GM19099 (cell line): ENCODE data around the gene DNAI2.

Experiments used
- POLR2A ChIP-seq: IDR thresholded peaks from 3 replicates; pipeline ENCODE4 v1.6.1; 2011; ENCODE audit warnings: low read depth; ENCODE audit not compliant: insufficient read length; ENCODE audit errors: extremely low read depth

Gene DNAI2

DNA sequence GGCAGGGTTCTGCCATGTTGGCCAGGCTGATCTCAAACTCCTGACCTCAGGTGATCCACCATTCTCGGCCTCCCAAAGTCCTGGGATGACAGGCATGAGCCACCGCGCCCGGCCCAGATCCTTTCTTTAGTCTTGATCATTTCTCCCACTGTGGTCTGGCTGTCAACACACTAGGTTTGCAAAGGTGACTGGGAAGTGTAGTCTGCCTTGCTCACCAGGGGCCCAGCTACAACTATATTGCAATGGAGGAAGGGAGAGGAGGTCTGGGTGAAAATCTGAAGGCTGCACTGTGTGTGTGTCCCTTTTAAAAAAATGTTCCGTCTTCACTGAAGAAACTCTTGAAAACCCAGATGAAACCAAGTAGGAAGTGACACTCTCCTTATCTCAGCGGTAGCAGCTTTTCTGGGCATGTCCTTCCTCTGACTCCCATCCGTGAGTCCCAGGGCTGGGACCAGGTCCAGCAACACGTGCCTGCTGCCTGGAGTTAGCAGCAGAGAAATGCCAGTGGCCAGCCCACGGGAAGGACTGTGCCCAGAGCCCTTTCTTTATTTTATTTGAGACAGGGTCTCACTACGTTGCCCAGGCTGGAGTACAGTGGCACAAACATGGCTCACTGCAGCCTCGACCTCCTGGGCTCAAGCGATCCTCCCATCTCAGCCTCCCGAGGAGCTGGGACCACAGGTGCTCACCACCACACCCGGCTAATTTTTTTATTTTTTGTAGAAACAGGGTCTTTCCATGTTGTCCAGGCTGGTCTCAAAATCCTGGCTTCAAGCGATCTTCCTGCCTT, 34.1 kb downstream of the DNAI2 start:
- TF ChIP-seq POLR2A = no peak

DNA sequence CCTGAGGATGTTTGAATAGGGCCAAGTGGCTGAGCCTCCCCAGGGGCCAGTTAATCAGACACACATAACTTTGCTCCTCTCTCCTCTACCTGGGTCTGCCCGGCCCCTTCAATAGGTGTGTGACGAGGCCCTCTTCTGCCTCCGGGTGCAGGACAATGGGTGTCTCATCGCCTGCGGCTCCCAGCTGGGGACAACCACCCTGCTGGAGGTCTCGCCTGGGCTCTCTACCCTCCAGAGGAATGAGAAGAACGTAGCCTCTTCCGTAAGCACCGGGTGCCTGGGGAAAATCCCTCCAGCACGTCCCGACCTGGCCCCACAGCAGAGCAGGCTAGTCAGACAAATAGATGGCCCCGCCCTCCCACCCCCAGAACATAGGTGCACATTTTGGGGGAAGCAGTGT, 35.9 kb downstream of the DNAI2 start:
- no peak for TF ChIP-seq POLR2A

DNA sequence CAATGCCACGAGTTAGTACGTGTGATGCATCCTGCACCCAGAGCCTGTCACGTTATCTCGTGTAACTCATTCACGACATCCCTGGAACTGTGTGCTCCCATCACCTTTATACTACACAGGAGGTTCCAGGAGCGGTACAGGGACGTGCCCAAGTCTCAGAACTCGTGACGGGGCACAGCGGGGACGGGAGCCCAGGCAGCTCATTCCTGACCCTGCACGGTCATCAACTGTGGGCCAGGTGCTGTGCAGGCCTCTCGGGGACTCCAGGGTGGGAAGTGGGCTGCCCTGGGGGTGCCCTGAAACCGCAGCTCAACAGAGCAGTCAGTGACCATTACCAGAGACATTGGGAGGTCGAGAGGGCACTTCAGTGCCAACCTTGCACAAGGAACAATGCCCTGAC, 40.8 kb downstream of the DNAI2 start:
- no peak for TF ChIP-seq POLR2A

DNA sequence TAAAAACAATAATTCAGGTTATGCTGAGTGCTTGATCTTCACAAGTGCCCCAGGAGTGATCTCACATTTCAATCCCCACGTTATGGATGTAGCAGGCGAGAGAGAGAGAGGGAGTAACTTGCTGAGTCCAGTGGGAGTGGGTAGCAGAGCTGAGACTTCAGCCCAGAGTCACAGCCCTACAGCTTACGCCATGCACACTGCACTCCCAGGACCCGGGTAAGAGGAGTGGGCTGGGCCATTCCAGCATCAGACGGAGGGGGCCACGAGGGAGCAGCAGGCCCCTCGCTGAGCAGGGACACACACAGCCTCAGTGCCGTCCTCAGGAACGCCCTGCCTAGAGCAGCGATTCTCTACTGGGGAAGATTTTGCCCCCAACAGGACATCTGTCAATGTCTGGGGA, 42.2 kb downstream of the DNAI2 start:
- TF ChIP-seq POLR2A = no peak

DNA sequence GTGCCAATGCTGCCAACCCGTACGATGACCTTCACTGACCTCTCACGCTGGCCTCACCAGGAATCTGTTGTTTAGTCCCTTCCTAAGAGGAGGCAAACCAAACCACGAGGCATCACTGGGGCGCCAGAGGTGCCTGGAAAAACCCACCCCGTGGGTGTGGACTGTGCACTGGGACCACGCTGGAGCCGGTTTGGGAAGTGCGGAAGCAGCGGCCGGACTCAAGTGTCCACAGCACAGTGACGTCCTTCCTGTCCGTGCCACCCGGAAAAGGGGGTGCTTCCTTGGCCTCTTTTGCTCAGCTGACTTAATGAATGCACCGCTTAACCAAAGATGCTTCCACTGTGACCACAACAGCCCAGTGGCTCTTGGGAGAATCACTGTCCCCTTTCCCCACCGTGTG, 43.0 kb downstream of the DNAI2 start:
- TF ChIP-seq POLR2A = no peak

DNA sequence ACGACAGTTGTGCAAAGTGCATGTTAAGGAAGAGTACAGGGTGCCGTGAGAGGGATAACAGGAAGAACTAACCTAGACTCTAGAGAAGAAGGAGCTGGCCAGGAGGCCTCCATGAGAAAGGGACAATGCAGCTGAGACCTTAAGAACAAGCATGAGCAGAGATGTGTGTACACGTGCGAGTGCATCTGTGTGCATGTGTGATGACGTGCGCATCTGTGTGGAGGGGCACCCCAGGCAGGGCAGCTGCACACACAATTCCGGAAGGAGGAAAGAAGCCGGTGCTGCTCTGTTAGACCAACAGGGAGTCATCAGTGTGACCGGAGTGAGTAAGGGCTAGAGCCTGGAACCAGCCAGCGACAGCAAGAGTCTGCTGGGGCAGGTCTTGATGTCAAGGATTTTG, 44.4 kb downstream of the DNAI2 start:
- TF ChIP-seq POLR2A = no peak

DNA sequence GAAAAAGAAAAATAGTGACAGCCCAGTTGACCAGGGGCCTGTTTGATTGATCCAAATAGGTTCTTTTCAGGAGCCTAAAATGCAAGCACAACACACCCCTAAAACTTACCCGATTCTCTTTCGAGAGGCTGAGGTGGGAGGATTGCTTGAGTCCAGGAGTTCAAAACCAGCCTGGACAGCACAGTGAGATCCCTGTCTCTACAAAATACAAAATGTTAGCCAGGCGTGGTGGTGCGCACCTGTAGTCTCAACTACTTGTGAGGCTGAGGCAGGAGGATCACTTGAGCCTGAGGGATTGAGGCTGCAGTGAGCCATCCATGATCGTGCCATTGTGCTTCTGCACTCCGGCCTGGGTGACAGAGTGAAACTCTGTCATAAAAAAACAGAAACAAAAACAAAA, 50.5 kb downstream of the DNAI2 start:
- no peak for TF ChIP-seq POLR2A

DNA sequence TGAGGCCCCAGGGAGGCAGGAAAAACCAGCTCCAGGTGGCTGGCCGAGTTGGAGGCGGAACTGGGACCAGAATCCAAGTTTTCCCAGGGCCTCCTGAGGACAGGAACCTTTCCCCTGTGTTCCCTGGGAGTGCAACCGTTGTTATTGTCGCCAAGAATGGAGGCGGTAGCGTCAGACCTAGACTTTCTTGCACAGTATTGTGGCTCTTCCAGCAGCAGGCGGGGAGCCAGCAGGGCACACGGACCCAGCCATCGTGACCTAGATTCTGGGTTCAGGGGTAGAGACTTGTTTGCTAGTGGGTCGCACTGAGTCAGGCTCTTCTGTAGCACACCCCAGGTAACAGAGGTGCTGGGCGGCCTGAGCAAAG, 51.3 kb downstream of the DNAI2 start:
- no peak for TF ChIP-seq POLR2A

DNA sequence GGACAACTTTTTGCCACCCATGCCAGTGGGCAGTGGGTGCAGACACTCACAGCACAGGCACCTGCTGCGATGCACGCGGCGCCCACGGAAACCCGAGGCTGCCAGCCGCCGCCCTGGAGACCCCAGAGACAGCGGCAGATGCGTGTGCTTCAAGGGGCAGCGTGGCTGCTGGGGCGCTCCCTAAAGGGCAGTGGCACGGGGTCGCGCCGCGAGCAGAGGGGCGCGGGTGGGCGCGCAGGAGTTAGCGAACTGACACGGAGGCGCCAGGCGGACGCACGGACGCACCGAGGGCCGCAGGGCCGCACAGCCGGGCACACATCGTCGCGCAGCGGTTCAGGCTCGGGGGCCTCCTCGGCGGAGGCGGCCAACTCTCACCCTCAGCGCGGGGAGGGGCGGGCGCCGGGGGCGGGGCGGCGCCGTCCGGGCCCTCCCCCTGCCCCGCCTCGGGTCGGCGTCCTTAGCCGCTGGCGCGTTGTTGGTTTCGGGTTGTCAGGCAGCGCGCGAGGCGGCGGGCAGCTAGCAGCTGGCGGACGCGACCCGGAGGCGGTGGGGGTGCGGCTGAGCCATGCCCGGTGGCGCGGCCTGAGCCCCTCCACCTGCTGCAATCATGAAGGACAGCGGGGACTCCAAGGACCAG, 51.8 kb downstream of the DNAI2 start, which contains the start of gene KIF19:
KIF19 (plus strand) TSS at position 484 of the 637 bp plus-strand sequence; CDS start at position 608, 124 bp downstream.
- no peak for TF ChIP-seq POLR2A

DNA sequence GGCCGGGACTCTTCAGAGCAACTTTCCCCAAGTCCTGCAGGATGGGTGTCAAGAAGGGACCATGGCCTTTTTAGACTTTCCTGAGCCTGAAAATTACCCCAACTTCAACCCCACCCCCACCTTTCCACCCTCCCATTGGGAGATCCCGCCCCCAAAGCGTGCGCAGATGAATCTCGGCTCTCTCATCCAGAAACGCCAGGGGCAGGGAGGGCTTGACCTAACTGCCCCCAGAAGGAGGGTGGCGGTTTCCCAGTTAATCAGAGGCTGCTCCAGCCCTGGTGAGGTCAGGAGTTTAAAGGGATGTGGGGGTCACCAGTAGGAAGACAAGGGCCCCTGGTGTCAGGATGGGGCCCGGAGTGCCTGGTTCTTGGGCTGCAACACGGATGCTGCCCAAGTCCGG, 52.5 kb downstream of the DNAI2 start:
- TF ChIP-seq POLR2A = no peak

DNA sequence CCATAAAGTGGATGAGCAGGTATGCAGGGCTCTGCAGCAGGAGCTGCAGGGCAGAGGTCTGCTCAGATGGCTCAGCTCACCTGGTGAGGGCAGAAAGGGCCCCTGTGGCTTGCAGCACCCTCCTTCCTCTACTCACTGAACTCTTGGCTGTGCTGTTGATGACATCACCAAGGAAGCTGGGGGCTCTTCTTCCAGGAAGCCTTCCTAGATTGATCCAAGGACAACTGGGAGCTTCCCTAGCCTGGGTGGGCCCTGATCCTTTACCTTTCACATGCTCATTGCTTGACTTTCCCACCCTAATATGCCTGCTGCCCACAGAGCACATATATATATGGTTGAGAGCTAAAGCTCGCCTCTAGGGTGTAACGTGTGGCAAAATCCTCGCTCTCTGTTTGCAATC, 54.5 kb downstream of the DNAI2 start:
- no peak for TF ChIP-seq POLR2A

DNA sequence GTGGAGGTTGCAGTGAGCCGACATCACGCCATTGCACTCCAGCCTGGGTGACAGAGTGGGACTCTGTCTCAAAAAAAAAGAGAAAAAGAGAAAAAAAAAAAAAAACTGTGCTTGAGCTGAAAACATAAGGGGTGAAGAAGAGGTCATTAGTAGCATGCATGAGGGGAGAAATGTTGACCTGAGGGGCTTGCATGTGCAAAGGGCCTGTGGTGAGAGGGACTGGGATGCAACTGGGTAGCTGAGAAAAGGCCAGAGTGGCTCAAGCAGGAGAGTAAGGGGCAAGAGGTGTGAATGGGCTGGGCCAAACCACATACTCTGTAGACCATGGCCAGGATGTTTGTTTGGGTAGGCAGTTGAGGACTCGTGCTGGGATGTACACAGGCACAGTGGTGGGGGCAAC, 55.3 kb downstream of the DNAI2 start:
- no peak for TF ChIP-seq POLR2A

DNA sequence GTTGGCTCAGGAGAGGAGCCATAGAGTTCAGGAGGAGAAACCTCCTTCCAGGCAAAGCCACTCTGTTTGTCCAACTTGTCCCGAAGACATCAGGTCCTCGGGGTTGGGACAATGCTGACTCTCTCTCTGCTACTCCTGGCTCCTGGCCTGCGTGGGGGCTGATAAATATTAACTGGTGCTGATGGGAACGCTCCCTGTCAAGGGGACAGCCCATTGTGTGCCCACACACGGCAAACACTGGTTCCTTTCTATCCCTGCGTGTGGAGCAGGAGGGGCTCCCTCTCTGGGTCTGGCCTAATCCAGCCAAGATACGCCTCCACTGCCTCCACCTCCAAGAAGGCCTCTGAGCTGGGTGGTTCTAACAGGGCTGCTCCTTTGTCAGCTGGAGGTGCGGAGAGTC, 56.4 kb downstream of the DNAI2 start:
- TF ChIP-seq POLR2A = no peak

DNA sequence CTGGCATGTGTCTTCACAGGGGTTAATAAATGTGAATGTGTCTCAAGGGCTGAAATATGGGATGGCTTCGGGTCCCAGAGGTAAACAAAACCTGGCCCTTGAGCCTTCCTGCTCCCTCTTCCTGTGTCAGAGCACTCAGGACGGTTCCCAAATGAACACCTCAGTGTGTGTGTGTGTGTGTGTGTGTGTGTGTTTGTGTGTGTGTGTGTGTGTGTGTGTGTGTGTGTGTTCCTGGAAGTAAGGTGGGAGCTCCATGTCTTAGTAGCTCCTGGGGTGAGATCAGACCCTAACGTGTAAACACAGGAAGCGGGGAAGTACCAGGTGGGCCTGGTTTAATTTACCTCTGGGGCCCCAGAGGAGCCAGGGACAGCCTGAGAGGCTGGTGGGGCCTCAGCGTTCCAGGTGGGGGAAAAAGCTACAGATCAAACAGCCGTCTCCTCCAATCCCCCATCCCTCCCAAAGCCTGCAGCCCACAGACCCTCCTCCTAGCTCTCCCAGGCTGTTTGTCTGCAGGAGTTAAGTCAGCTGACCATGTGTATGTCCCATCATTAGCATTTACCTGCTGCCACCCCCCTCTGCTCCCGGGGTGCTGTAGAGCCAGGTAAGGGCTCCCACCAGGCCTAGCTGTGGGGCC, 58.1 kb downstream of the DNAI2 start:
- TF ChIP-seq POLR2A = no peak

DNA sequence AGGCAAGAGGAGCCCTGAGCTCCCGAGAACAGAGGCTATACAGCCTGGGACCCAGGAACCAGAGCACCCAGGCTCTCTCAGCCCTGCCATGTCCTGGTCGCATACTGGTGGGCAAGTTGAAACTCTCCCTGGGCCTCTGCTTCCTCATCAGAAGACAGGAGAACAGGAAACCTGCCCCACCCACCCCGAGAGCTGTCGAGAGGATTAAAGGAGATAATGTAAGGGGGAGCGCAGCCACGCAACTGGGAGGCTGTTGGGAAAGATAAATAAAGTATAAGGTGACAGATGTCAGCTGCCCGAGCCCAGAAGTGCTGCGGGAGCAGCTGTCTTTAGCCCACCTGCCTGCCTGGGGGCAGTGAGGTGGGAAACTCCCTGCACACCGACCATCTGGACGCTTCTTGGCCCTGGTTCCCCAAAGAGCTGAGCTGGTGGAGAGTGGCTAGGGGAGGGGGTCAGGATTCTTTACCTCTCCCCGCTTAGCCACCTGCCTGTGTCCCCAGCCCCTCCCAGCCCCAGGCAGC, 58.8 kb downstream of the DNAI2 start:
- no peak for TF ChIP-seq POLR2A
